ENCODE results near the gene PBLD.

PBLD gene
- 0.91 to 2.9 reads per million in 2 experiments for total RNA-seq

GRCh38 chr10:68332259-68333057 lies at the start of gene PBLD:
PBLD (minus strand) TSS chr10:68332928; CDS start chr10:68306844, 26,084 bp downstream.
- DNase-seq (ENCODE audit: low read depth), result peak; percentile 35

- no peak for DNase-seq (ENCODE audit: low read depth)
Measured at GRCh38 chr10:68371604-68372003, 38.9 kb upstream of the PBLD start.

- no peak for DNase-seq (ENCODE audit: low read depth)
Measured at GRCh38 chr10:68367121-68367520, 34.4 kb upstream of the PBLD start.

- no peak for DNase-seq (ENCODE audit: low read depth)
Measured at GRCh38 chr10:68366600-68366999, 33.9 kb upstream of the PBLD start.

- DNase-seq (ENCODE audit: low read depth), result no peak
Measured at GRCh38 chr10:68365611-68366010, 32.9 kb upstream of the PBLD start.

GRCh38 chr10:68364101-68364886 lies 31.6 kb upstream of the PBLD start:
- no peak for DNase-seq (ENCODE audit: low read depth)

GRCh38 chr10:68362590-68362989 lies 29.9 kb upstream of the PBLD start:
- no peak for DNase-seq (ENCODE audit: low read depth)

- no peak for DNase-seq (ENCODE audit: low read depth)
Measured at GRCh38 chr10:68359189-68359588, 26.5 kb upstream of the PBLD start.

GRCh38 chr10:68353537-68353936 lies 20.8 kb upstream of the PBLD start:
- no peak for DNase-seq (ENCODE audit: low read depth)

GRCh38 chr10:68348265-68348741 lies 15.6 kb upstream of the PBLD start:
- DNase-seq (ENCODE audit: low read depth), result peak; percentile 24

- DNase-seq (ENCODE audit: low read depth), result no peak
Measured at GRCh38 chr10:68346774-68347173, 14.0 kb upstream of the PBLD start.

GRCh38 chr10:68345621-68346020 lies 12.9 kb upstream of the PBLD start:
- DNase-seq (ENCODE audit: low read depth), result no peak

- no peak for DNase-seq (ENCODE audit: low read depth)
Measured at GRCh38 chr10:68342909-68343516, 10.3 kb upstream of the PBLD start.

- DNase-seq (ENCODE audit: low read depth), result no peak
Measured at GRCh38 chr10:68340358-68341080, 7.8 kb upstream of the PBLD start.

- no peak for DNase-seq (ENCODE audit: low read depth)
Measured at GRCh38 chr10:68336754-68337351, 4.1 kb upstream of the PBLD start.

- no peak for DNase-seq (ENCODE audit: low read depth)
Measured at GRCh38 chr10:68334672-68335467, 2.1 kb upstream of the PBLD start.

GRCh38 chr10:68333440-68334431 lies 1.0 kb upstream of the PBLD start:
- DNase-seq (ENCODE audit: low read depth), result no peak

- no peak for DNase-seq (ENCODE audit: low read depth)
Measured at GRCh38 chr10:68333058-68333395, 299 bp upstream of the PBLD start.

- DNase-seq (ENCODE audit: low read depth), result peak; percentile 99
Measured at GRCh38 chr10:68331455-68332258, 1.1 kb downstream of the PBLD start, which contains the start of gene HNRNPH3. HNRNPH3 (plus strand) TSS chr10:68332064; CDS start chr10:68337222, 5,158 bp downstream.

All from T follicular helper cell (primary cell).